DMS114 treated with DMSO at 0.1 percent for 48 hours (cell line): Measurements from ENCODE around the gene HPD.

Experiments used
- DNase-seq: peaks from one replicate; lab custom pipeline; 2025; ENCODE audit not compliant: unreplicated experiment; lab: John Stamatoyannopoulos, UW

HPD gene

GRCh38 chr12:121812320-121812871 is 46.3 kb downstream of the HPD start:
- DNase-seq = peak; percentile 58

DNA sequence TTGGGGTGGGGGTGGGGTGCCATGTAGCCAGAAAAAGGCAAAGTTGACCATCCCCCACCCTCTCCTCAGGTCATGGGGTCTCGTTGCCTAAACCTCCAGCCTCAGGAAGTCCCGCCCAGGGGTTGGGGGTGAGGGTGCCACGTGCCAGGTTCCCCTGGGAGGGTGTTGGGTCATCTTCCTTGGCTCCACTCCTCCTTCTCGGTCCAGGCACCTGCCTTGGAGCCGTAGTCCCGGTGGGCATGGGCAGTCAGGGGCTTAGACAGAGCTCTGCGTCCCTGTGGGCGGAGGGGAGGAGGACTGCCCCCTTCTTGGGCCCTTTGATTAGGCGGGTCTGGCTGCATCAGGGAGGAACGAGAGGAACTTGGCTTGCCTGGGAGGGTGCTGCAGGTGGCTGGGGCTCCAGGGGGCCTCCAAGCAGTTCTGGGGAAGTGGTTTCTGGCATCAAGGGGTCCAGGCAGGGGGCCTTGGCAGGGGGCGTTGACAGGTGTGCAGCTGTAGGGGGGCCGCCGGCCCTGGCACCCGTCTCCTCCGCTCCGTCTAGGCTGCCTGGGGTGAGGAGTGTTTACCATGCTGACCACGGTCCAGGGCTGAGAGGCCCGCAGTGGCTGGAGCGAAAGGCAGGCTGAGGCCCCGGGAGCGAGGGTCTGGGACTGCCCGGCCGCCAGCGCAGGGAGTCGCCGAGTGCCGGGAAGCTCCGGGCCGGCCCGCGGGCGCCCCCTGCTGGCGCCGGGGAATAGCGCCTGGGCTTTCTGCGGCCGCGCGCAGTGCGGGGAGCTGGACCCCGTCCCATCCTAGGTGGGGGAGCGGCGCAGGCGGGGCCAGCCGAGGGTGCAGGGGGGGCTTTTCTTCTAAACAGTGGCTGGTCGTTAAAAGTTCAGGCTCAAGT is 47.0 kb downstream of the HPD start:
- DNase-seq = peak; percentile 51

DNA sequence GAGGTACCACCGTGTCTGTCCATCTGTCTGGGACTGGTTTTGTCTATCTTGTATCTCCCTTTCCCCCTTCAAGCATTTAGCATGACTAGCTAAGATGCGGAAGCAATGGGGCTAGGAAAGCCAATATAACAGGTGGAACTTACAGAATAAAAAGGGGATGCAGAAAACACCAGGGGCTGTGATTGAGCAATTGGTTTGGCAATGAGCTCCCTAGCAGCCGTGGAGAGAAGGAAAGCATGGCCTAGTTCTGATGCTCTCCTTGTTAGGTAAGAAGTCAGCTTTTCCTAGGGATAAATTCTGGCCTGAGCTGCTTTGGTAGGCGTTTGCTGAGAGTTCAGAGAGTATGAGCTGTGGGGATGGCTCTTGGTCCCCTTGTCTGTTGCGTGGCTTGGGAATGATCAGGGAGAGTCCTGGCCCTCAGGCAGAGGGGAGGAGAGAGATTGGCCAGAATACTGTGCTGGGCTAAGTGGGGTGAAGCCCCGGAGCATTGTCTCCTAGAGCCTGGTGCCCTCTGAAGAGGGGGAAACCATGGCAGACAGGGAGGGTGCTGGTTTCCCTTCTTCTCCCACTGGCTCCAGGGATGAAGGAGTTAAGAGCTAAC is 47.7 kb downstream of the HPD start:
- DNase-seq = no peak

DNA sequence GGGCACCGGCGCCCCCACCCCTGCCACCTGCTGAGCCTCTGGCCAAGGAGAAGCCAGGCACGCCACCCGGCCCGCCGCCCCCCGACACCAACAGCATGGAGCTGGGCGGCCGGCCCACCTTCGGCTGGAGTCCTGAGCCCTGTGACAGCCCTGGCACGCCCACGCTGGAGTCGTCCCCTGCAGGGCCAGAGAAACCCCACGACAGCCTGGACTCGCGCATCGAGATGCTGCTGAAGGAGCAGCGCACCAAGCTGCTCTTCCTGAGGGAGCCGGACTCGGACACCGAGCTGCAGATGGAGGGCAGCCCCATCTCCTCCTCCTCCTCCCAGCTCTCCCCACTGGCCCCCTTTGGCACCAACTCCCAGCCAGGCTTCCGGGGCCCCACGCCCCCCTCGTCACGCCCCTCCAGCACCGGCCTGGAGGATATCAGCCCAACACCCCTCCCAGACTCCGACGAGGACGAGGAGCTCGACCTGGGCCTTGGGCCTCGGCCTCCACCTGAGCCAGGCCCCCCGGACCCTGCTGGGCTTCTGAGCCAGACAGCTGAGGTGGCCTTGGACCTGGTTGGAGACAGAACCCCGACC is 48.3 kb downstream of the HPD start:
- no peak for DNase-seq

DNA sequence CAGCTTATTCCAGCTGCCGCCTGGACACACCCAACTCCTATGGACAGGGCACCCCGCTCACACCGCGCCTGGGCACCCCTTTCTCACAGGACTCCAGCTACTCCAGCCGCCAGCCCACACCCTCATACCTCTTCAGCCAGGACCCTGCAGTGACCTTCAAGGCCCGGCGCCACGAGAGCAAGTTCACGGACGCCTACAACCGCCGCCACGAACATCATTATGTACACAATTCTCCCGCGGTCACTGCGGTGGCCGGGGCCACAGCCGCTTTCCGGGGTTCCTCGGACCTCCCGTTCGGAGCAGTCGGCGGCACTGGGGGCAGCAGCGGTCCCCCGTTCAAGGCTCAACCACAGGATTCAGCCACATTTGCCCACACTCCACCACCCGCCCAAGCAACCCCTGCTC is 48.9 kb downstream of the HPD start:
- no peak for DNase-seq

DNA sequence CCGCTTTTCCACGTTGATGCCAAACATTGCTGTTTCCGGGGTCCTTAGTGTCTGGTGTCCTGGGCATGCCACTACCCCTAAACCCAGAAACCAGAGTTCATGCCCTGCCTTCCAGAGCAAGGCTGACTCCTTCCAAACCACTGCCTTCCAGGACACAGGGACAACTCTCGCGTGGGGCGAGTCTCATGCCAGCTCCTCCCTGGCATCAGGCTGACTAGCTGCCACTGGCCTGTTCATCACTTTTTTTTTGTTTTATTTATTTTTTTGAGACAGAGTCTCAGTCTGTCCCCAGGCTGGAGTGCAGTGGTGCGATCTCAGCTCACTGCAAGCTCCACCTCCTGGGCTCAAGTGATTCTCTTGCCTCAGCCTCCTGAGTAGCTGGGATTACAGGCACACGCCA is 50.0 kb downstream of the HPD start:
- no peak for DNase-seq

DNA sequence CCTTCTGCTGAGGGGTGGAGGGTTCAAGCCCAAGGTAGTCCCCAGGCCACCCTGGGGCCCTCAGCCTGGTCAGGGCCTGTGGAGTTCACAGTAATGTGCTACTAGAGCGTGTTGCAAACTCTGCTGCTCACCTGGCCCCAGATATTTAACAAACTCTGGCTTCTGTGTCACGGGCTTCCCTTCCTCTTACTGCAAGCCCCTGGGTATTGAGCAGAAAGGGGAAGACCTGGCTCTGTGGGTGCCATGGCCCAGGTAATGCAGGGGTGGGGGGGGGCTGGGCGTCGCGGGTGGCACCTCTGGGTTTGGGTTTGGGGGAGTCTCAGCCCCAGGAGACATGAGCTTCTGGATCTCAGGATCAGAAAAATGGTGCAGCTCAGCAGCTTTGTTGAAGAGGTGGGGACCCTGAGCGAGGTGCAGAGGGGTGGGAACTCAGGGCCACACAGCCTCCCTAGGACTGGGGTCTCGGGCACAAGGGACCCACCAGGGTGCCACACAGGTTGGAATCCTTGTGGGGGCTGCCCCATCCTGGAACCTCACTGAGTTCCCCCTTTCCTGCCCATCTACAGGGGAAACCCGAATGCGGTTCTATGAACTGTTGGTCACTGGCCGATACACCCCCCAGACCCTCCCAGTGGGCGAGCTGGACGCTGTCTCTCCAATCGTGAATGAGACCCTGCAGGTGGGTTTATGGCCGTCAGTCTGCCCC is 50.9 kb downstream of the HPD start:
- DNase-seq = no peak

GRCh38 chr12:121806546-121807423 is 51.9 kb downstream of the HPD start:
- DNase-seq = peak; percentile 61

DNA sequence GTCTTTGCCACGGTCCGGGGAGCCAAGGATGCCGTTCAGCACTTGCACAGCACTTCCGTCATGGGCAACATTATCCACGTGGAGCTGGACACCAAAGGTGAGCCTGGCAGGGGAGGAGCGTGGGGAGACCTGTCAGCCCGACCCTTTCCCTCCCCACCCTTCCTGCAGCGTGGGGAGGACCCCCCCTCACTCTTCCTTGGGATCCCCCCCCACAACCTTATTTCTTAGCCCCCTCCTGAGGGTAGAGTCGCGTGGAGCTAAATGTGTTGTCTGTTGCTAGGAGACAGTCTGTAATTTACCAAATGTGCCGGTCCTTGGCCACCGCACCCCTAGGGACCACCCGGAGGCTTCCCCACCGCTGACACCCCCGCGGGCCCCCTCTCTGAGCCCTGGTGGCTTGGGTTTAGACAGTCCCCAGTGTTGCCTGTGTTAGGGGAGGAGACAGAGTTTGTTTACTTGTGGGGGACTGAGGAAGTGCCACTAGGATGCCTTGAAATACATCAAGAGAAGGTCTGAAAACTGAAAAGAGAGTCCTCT is 52.6 kb downstream of the HPD start:
- DNase-seq = peak; percentile 61

DNA sequence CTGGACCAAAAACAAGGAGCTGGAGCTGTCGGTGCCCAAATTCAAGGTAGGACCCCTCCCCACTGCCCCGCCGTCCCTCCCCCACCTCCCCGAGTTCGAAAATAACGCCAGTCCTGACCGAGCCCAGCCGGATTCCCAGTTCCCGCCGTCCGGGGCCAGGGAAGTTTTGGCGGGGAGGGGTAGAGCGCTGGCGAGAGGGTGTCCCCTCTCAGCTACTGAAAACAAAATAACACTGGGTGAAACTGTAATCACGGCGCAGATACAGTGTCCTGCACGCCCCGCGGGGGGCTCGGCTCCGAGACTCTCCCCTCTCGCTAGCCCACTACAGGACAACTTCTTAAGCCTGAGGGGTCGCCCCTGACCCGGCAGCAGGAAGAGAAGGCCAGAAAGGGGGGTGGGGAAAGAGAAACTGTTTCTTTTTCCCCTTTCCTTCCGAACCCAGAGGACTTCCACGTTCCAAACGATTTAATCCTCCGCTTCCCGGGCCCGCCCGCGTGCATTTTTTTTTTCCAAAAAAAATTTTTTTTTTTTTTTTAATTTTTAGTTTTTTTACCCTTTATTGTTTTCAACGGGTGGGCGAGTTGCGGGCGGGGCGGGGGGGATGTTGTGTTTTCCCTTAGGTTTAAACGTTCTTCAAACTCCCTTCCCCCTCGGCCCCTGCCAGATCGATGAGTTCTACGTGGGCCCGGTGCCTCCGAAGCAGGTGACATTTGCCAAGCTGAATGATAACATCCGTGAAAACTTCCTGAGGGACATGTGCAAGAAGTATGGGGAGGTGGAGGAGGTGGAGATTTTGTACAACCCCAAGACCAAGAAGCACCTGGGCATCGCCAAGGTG is 53.3 kb downstream of the HPD start:
- DNase-seq = no peak

- DNase-seq = no peak
Measured at GRCh38 chr12:121804417-121805111, 54.1 kb downstream of the HPD start.

DNA sequence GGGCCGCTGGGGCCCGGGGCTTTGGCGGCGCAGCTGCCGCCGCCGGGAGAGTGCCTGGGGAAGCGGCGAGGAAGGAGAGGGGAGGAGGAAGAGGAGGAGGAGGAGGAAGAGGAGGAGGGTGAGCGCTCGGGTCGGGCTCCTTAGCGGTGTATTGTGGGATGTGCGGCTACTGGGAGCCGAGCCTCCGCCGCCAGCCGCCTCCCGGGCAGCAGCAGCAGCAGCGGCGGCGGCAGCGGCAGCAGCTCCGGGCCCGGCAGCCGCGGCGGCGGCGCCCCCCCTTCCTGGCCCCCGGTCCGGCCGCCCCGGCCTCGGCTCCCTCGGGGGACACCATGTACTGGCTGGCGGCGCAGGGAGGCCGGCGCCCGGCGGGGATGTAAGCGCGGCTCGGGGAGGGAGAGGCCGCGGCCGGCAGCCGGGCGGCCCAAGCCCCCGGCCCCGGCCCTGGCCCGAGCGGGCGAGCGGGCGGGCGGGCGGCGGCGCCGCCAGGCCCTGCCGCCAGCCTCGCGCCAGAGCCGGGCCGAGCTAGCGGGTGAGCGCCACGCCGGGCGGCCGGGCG is 54.7 kb downstream of the HPD start, which contains the start of gene SETD1B:
Gene SETD1B (plus strand): TSS at position 149 of the 556 bp plus-strand sequence. CDS start 729 bp downstream, outside the sequence.
- DNase-seq = peak; percentile 31

- peak; percentile 93 for DNase-seq
Measured at GRCh38 chr12:121802843-121803698, 55.6 kb downstream of the HPD start.

- no peak for DNase-seq
Measured at GRCh38 chr12:121802485-121802842, 56.2 kb downstream of the HPD start.

DNA sequence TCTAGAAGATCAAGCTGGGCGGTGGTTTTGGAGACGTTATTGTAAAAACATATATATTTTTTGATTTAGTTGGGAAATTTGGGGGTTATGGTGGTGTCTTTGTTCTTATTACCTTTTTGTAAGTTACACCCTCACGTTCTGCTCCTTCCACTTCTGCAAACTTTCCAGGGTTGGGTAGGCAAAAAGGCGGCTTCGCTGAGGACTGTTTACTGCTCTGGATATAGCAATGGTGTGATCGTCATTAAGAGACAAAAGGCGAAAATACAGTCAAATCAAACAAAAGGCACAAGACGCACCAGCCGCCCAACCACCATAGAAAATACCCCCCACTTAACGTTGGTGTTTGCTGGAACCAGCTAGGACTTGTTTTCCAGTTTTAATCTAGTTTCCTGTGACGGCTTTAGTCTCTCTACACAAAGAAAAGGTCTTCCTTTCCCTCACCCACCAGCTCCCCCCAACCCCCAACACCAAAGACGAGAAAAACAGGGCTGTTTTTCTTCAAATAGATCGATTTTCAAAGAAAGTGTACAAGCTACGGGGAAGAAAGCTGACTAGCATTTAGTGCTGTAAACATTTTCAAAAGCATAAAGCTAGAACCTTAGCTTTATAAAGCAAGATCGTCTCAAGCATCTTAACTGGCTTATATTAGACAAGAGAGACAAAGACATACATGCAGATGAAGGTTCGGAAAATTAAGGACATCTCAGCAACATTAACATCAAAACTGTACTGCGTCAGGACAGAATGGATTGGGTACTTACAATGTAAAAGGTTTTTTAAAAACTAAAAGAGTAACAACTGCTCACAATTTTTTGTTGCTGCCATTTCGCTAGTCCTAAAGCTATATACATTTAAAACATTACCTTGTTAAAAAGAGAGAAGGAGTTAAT is 56.8 kb downstream of the HPD start:
- peak; percentile 37 for DNase-seq
